ENCODE data around the gene FGF12. TPM values are rescaled to one million over a fixed set of nuclear protein-coding genes. Genes with fewer than 3 reads are reported as not detected.
"Not testable (repeated sequence)": the region's sequence is repeated elsewhere in the genome, so short reads cannot be mapped to it uniquely, and the experiment has no call there.

The FGF12 gene
- total RNA-seq, 1 donor from 2014 or later = 3.2 TPM

GRCh38 chr3:192731233-192731632, 3.9 kb upstream of the FGF12 start:
- H3K27me3 ChIP-seq = peaks cover 5% of the 10 kb centered on the region
- peaks cover 11% of the 10 kb centered on the region for H3K4me1 ChIP-seq
- H3K4me3 ChIP-seq = no peak overlapping the region
- no peak for TF ChIP-seq CTCF (IDR thresholded peaks at IDR 0.05)
- no peaks in the 10 kb centered on the region for H3K9me3 ChIP-seq
- no peak for ATAC-seq
- intact Hi-C loops (cut with DNase I) = no loop called here
- H3K27ac ChIP-seq = no peak overlapping the region
- no peak for DNase-seq
- H3K36me3 ChIP-seq = no peaks in the 10 kb centered on the region

GRCh38 chr3:192726385-192726784, 956 bp downstream of the FGF12 start:
- no peak for ATAC-seq

GRCh38 chr3:192719964-192720363, 7.4 kb downstream of the FGF12 start:
- no peak overlapping the region for H3K4me3 ChIP-seq
- no peak overlapping the region for H3K27ac ChIP-seq
- no peaks in the 10 kb centered on the region for H3K36me3 ChIP-seq
- H3K9me3 ChIP-seq = no peaks in the 10 kb centered on the region
- no peaks in the 10 kb centered on the region for H3K4me1 ChIP-seq
- intact Hi-C loops (cut with DNase I) = no loop called here
- no peak for DNase-seq
- no peaks in the 10 kb centered on the region for H3K27me3 ChIP-seq
- no peak for TF ChIP-seq CTCF (IDR thresholded peaks at IDR 0.05)
- no peak for ATAC-seq

More at GRCh38 chr3:192726385-192726784, 956 bp downstream of the FGF12 start:
- no peak for TF ChIP-seq CTCF (IDR thresholded peaks at IDR 0.05)
- H3K27ac ChIP-seq = no peak overlapping the region
- peaks cover 5% of the 10 kb centered on the region for H3K27me3 ChIP-seq
- H3K9me3 ChIP-seq = no peaks in the 10 kb centered on the region
- no peak overlapping the region for H3K4me3 ChIP-seq
- H3K36me3 ChIP-seq = no peaks in the 10 kb centered on the region
- no peak for DNase-seq
- intact Hi-C loops (cut with DNase I) = no loop called here
- peaks cover 11% of the 10 kb centered on the region for H3K4me1 ChIP-seq

GRCh38 chr3:192718156-192718555, 9.2 kb downstream of the FGF12 start:
- TF ChIP-seq CTCF (IDR thresholded peaks at IDR 0.05) = no peak
- intact Hi-C loops (cut with DNase I) = no loop called here
- Histone ChIP-seq H3K27ac (no peak overlapping the region), H3K4me1 (no peaks in the 10 kb centered on the region), H3K36me3 (no peaks in the 10 kb centered on the region), H3K27me3 (no peaks in the 10 kb centered on the region), H3K4me3 (no peak overlapping the region), H3K9me3 (no peaks in the 10 kb centered on the region)
- no peak for ATAC-seq
- DNase-seq = no peak

GRCh38 chr3:192715126-192715525, 12.2 kb downstream of the FGF12 start:
- Histone ChIP-seq H3K27me3 (no peaks in the 10 kb centered on the region), H3K9me3 (no peaks in the 10 kb centered on the region), H3K4me3 (no peak overlapping the region), H3K4me1 (no peaks in the 10 kb centered on the region), H3K27ac (no peak overlapping the region), H3K36me3 (no peaks in the 10 kb centered on the region)
- DNase-seq (no peak), ATAC-seq (no peak)
- intact Hi-C loops (cut with DNase I) = no loop called here
- TF ChIP-seq CTCF (IDR thresholded peaks at IDR 0.05) = no peak

GRCh38 chr3:192711126-192711525, 16.2 kb downstream of the FGF12 start:
- H3K27me3 ChIP-seq; H3K9me3 ChIP-seq; H3K27ac ChIP-seq; intact Hi-C loops (cut with DNase I); H3K36me3 ChIP-seq; DNase-seq; H3K4me1 ChIP-seq; ATAC-seq; H3K4me3 ChIP-seq: not testable (repeated sequence)
